ENCODE results near the gene RRAGD. TPM values are rescaled to one million over a fixed set of nuclear protein-coding genes. Genes with fewer than 3 reads are reported as not detected.
A peak's percentile ranks its signal among the peaks of the same experiment; 100 is the strongest.

Gene RRAGD
- total RNA-seq, 4 donors from 2014 or later: 18.7 to 31.4 (median 19.9) TPM

- no peak for TF ChIP-seq CTCF (IDR thresholded peaks at IDR 0.05)
- Histone ChIP-seq H3K4me1 (no peaks in the 10 kb centered on the region), H3K9me3 (no peaks in the 10 kb centered on the region), H3K27ac (replicated peaks in 1 of 4) (no peak overlapping the region), H3K36me3 (no peaks in the 10 kb centered on the region), H3K4me3 (no peak overlapping the region), H3K27me3 (no peaks in the 10 kb centered on the region)
- intact Hi-C loops (cut with DNase I): no loop called here
- DNase-seq (ENCODE audit: extremely low spot score): no peak
- WGBS: 96% methylated on average over 2 of the region's 2 CpGs
Measured at GRCh38 chr6:89360415-89360999, 51.6 kb downstream of the RRAGD start.

GRCh38 chr6:89359561-89359960, 52.5 kb downstream of the RRAGD start:
- H3K9me3 ChIP-seq: no peaks in the 10 kb centered on the region
- intact Hi-C loops (cut with DNase I): no loop called here
- DNase-seq (ENCODE audit: extremely low spot score): no peak
- H3K27me3 ChIP-seq: no peaks in the 10 kb centered on the region
- 23% methylated on average over 1 of the region's 1 CpG for WGBS
- TF ChIP-seq EP300 (IDR thresholded peaks at IDR 0.05) (no peak), POLR2AphosphoS5 (IDR thresholded peaks at IDR 0.05) (no peak), CTCF (IDR thresholded peaks at IDR 0.05) (no peak), POLR2A (IDR thresholded peaks at IDR 0.05; ENCODE audit: low read depth) (no peak)
- H3K36me3 ChIP-seq: no peaks in the 10 kb centered on the region
- H3K4me1 ChIP-seq: no peaks in the 10 kb centered on the region
- no peak overlapping the region for H3K27ac ChIP-seq (replicated peaks in 1 of 4)
- H3K4me3 ChIP-seq: no peak overlapping the region

GRCh38 chr6:89357390-89357789, 54.7 kb downstream of the RRAGD start:
- H3K27ac ChIP-seq (replicated peaks in 1 of 4): no peak overlapping the region
- H3K4me3 ChIP-seq: peak overlapping the region in 1 of 4 donors; percentile 24
- H3K4me1 ChIP-seq: peaks cover 0 to 9% (median 3%) of the 10 kb centered on the region in 4 donors
- no peak for DNase-seq (ENCODE audit: extremely low spot score)
- H3K27me3 ChIP-seq: no peaks in the 10 kb centered on the region
- WGBS: 56% methylated on average over 3 of the region's 3 CpGs
- intact Hi-C loops (cut with DNase I): no loop called here
- no peaks in the 10 kb centered on the region for H3K36me3 ChIP-seq
- H3K9me3 ChIP-seq: no peaks in the 10 kb centered on the region
- TF ChIP-seq POLR2A (IDR thresholded peaks at IDR 0.05; ENCODE audit: low read depth) (no peak), POLR2AphosphoS5 (IDR thresholded peaks at IDR 0.05) (no peak), CTCF (IDR thresholded peaks at IDR 0.05) (no peak), EP300 (IDR thresholded peaks at IDR 0.05) (no peak)

- H3K36me3 ChIP-seq: no peaks in the 10 kb centered on the region
- intact Hi-C loops (cut with DNase I): no loop called here
- TF ChIP-seq EP300 (IDR thresholded peaks at IDR 0.05) (no peak), POLR2AphosphoS5 (IDR thresholded peaks at IDR 0.05) (no peak), CTCF (IDR thresholded peaks at IDR 0.05) (no peak), POLR2A (IDR thresholded peaks at IDR 0.05; ENCODE audit: low read depth) (no peak)
- no peaks in the 10 kb centered on the region for H3K9me3 ChIP-seq
- no peaks in the 10 kb centered on the region for H3K27me3 ChIP-seq
- H3K4me3 ChIP-seq: no peak overlapping the region
- no peak overlapping the region for H3K27ac ChIP-seq (replicated peaks in 1 of 4)
- H3K4me1 ChIP-seq: peaks cover 0 to 10% (median 4%) of the 10 kb centered on the region in 4 donors
- WGBS: 58% methylated on average over 1 of the region's 1 CpG
- DNase-seq (ENCODE audit: extremely low spot score): no peak
Measured at GRCh38 chr6:89356642-89357170, 55.4 kb downstream of the RRAGD start.

Measured in esophagus muscularis mucosa (tissue), 4 donors.